GM19328 (cell line): ENCODE data around the gene ANO1.

Experiments
- ATAC-seq: cut with Tn5 transposase; IDR thresholded peaks from one replicate; pipeline ENCODE4 v1.9.1; 2021; ENCODE audit warnings: mild to moderate bottlenecking, moderate library complexity; ENCODE audit not compliant: unreplicated experiment

Gene ANO1

DNA sequence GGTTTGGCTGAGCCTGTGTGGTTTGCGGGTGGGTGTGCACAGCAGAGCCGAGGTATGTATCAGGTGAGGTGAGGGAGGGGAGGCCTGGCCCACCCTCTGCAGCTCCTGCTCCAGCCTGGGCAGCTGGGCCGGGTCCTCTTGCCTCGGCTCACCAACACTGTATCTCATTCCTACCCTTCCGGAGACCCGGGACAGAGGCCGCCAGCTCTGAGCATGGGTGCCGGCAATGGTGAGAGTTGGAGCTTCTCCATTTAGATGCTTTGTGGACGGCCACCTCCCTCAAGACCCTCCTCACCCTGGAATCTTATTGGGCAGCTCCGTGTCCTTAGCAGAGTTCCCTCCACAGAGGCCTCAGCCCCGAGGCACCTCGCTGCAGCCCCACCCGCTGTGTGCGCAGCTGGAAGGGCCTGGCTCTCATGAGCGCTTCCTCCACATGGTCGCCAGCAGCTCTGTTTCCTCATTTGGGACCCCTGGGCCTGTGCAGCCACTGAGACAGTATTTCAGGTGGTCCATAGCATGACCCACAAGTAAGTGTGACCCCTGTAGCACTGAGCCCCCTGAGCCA is 55.7 kb downstream of the ANO1 start:
- ATAC-seq = no peak

DNA sequence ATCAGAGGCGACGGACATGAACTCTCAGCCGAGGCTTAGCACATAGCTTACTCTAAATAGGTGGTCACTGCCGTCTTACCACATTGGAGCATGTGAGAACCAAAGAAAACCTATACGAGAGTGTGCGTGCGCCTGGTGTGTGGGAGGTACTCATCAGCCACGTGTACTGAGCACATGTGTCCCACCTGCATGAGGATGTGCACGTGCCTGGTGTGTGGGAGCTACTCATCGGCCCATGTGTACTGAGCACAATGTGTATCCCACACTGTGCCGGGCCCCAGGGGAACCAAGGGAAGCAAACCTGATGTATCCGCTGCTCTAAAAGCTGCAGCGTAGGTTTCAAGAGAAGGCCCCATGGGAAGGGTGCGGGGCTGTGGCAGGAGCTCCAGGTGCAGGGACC is 56.4 kb downstream of the ANO1 start:
- ATAC-seq = no peak

DNA sequence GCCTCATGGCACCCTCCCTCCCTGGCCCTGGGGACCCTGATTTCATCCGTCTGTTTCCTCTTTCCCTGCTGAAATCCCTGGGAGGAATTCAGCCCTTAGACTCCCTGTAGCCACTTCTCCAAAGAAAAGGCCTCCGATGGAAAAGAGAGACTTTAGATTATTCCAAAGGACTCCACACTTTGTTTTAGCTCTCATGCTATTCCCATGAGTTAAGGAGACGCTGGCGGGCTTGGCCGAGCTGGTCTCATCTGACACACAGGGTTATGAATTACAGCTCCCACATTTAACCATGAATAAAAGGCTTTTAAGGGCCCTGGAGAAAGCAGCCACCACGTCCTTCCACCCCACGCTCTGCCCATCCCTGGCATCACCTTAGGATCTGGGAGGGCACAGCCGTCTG is 57.0 kb downstream of the ANO1 start:
- no peak for ATAC-seq

DNA sequence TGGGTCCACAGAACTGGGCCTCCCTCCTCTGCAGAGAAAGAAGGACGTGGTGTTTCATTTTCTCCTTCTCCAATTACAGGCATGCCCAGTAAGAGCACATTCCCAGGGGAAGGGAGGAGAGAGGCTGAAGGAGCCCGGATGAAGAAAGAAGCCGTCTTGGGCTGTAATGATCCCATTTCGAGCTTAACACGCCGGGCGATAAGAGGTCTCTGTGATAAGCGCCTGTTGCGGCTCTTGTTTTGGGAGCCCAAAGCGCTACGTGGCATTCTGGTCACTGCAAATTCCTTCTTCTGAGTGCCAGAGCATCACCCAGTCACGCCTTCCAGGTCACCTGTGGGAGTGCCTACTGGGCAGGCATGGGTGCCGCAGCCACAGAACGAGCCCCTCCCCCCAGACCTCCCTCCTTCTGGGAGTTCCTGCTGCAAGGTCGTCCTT is 57.5 kb downstream of the ANO1 start:
- no peak for ATAC-seq

DNA sequence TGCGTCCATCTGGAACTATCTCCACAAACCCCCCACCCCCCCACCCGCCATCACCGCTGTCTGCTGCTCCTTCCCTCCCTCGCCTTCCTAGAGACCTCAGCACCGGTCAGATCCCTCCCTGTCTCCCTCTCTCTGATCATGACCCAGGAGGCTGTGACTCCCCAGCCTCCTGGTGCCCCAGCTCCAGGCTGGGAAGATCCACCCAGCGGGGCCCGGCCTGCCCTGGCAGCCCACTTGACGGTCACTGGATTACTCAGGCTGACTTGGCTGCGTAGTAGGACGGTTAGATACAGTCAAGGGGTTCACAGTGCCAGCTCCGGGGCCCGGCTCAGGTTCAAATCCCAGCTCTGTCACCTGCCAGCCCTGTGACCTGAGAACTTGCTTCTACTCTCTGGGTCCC is 59.3 kb downstream of the ANO1 start:
- no peak for ATAC-seq

DNA sequence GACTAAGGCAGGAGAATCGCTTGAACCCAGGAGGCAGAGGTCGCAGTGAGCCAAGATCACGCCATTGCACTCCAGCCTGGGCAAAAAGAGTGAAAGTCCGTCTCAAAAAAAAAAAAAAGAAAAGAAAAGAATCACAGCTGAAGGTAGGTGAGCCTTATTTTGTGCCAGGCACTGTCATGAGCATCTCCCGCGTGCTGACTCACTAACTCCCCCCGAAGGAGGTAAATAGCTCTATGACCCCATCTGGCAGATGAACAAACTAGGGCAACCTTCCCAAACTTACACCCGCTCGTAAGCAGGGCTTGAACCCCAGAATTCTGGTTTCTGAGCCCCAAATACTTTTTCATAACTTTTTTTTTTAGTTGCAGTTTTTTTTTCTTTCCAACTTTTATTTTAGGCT is 60.3 kb downstream of the ANO1 start:
- no peak for ATAC-seq

DNA sequence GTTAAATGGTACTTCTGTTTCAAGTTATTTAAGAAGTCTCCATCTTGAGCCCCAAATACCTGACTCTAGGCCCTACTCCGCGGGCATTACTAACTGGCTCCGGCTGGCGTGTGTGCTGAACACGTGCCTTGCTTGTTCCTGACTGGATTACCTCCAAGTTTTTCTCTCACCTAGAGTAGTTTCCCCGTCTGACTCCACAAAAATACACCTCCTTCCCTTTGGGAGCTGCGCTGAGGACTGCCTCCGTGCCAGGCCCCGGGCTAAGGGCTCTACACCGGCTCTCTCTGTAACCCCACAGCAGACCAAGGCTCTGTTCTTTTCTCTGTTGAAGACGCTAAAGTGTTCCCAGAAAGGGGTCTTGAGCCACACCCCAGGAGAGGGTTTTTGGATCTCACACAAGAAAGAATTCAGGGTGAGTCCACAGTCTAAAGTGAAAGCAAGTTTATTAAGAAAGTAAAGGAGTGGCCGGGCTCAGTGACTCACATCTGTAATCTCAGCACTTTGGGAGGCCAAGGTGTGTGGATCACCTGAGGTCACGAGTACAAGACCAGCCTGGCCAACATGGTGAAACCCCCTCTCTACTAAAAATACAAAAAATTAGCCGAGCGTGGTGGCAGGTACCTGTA is 61.8 kb downstream of the ANO1 start:
- ATAC-seq = no peak

DNA sequence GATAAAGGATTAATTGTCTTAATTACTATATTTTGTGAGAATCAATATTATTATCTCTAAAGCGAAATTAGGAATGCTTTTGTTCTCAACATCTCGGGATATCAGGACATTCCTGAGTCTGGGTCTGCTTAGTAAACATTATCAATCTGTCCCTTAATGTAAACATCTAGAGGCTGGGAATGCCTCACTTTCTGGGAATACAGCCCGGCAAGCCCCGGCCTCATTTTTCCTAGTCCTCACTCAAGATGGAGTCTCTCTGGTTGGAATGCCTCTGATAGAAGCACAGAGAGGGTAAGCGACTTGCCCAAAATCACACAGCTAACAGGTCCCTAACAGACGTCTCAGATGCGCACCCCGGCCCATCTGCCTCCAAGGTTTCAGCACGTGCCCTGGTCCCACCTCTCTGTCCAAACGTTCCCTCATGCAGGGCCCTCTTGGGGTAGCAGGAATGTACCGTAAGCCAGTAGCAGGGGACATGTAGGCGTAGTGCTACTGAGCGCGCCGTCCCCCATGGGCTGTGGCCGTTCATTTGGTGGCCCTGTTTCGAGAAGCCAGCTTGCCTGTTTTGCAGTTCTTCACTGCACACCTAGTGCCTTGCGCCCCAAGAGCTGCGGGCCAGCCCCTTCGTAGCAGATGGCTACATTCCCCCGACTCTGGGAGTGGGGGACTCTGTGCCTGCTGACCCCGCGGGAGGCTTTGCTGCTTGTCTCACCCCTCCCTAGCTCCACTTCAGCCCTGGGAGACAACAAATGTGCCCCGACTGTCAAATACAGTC is 62.8 kb downstream of the ANO1 start:
- ATAC-seq = no peak

DNA sequence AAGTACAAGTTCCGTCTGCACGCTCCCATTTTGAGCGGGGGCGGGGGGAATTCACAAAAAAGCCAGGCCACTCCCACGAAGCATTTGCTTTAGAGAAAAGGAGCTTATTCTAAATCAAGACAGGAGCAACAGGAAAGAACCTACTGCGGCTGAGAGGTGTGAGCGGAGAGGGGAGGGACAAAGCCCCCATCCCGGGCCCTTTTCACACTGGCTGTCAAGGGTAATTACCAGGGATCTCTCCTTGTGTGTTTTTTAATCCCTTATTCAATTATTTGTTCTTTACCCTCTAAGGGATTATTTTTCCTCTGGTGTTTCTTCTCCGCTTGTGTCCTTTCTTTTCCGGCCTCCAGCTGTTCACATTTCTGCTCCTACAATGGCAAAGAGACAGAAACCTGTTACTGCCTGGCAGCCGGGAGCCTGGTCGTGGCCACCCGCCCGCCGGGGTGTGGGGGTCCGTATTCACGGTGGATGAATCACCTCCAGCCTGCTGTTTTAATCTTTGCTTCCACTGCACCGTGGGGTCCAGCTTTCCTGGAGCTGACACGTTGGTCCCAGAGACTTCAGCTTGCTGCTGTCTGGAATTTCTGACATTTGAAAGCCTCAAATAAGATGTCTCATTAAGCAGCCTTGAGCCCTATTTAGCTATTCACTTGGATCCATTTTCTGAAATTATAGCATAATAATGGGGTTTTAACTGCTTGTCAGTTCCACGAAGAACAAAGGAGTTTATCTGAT is 63.5 kb downstream of the ANO1 start:
- no peak for ATAC-seq

DNA sequence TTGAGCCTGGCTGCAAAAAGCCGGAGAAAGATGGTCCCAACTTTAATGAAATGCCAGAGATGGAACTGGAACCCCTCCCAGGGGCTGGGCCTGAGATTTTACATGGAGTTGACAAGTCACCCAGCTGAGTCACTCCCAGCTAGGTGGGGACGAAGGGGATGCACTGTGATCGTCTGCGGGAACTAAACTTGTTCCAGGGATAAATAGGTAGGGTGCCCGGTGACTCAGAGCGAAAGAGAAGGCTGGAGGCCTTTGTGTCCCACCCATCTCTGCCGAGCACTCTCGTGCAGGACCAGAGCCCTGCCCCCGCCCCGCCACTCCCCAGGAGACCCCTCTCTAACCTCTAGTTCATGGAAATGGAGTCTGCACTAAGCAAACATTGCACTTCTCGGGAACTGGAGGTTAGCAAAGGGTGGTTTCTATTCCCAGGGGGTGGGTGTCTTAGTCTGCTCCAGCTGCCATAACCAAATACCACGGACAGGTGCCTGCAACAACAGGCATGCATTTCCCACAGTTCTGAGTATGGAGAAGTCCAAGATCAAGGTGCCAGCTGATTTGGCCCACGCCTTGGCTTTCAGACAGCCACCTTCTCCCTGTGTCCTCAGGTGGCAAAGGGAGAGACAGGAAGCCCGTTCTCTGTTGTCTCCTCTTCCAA is 64.2 kb downstream of the ANO1 start:
- no peak for ATAC-seq

DNA sequence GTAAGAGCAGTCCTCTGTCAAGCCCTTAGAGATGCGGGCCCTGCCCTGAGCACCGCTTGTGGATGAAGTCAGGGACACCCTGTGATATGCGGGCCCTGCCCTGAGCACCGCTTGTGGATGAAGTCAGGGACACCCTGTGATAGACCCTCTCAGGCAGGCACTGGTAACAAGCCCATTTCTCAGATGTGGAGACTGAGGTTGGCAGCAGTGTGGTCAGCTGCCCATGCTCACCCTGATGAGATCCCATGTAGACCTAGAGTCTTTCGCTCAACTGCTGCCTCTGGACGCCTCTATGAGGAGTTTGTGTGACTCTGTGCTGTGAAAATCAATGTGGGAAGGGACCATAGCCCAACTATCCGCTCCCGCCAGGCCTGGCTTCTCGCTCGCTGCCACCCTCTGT is 66.1 kb downstream of the ANO1 start:
- ATAC-seq = no peak

DNA sequence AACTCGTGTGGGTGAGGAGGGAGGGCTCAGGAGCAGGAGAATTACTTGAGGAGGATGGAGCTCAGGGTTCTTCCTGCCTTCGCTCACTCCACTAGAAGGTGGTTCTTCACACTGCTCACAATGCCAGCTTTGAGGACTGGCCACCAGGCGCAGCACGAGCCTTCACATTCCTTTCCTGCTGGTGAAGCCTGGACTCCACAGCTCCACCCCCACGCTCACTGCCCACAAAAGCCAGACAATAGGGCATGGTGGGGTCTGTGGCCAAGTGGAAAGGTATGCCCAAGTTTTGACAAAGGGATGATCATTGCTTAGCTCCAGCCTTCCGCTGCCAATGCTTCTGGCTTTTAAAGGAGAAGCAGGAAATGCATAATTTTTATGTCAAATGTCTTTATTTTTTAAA is 67.0 kb downstream of the ANO1 start:
- ATAC-seq = no peak

DNA sequence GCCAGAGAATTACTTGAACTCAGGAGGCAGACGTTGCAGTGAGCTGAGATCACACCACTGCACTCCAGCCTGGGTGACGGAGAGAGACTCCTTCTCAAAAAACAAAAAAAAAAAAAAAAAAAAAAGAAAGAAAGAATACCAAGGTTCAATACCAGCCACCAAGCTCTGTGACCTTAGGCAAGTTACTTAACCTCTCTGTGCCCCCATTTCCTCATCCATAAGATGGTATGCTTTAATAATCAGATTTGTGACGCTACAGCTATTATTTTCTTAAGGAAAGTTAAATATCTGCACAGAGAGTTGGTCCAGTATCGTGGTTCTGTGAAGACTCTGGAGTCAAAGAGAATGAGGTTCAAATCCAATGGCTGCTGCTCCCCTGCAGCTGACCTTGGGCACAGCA is 67.7 kb downstream of the ANO1 start:
- ATAC-seq = no peak

DNA sequence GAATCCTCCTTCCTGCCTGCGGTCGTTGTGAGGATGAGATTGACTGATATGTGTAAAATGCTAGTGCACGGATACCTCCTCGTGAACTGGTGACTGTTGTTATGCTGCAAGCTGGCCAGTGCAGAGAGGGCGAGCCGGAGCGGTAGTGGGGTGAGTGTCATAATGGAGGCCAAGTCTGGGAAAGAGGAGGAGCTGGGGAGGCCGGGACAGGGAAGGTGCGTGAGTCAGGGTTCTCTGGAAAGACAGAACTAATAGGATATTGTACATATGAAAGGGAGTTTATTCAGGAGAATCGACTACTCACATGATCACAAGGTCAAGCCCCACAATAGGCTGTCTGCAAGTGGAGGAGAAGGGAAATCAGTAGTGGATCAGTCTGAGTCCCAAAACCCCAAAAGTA is 68.2 kb downstream of the ANO1 start:
- no peak for ATAC-seq

DNA sequence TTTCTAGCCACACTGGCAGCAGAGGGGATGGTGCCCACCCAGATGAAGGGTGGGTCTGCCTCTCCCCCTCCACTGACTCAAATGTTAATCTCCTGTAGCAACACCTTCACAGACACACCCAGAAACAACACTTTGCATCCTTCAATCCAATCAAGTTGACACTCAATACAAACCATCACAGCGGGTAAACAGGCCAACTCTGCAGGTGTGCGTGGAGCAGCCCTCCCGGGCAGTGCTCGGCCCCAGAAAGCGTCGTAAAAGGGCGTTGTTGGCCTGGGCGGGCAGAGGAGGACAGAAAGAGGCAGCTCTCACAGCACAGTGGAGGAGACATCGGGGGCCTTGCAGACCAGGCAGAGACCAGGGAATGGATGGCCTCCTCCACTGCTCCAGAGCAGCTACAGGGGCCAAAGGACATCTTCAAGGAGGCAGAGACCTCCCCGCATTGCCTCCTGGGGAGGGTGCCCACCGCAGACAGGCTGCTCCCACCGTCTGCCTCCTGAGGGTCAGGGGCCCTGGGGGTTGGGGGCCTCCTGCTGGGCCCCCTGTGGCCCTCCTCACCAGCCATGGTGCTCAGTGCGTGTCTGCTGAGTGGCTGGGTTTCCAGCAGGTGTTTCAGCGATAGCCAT is 68.9 kb downstream of the ANO1 start:
- ATAC-seq = no peak

DNA sequence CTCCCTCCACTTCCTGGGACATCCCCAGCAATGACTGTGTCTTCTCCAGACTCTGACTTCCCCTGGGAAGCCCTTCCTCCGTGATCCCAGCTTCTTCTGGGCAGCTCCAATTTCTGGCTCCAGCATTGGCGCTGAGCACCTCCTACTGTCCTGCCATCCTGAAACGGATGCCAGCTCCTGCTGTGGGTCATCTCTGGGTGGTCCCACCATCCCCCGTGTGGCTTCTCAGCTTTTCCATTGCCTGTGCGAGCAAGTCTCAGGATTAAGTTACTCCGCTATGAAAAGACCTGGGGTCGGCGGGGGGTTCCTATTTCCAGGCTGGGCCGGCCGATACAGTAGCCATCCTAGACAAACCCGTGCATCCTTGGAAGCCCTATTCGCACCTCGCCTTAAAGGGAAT is 69.6 kb downstream of the ANO1 start:
- ATAC-seq = no peak

DNA sequence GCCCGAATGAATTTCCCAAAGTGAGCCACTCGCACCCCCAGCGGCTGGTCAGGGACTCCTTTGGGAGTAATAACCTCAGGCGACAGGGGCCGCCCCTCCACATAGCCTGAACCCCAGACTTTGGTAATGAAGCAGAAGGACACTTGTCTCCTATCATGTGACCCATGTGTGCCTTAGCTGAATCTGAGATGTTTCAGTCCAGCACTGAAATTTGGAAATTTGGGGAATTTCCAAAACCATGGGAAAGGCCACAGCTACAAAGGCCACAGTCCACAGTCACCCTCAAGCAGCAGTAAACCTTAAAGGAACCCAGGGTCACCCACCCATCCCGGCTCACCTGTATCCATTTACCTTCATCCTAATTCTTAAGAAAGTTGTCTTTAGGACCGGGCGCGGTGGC is 73.6 kb downstream of the ANO1 start:
- no peak for ATAC-seq

DNA sequence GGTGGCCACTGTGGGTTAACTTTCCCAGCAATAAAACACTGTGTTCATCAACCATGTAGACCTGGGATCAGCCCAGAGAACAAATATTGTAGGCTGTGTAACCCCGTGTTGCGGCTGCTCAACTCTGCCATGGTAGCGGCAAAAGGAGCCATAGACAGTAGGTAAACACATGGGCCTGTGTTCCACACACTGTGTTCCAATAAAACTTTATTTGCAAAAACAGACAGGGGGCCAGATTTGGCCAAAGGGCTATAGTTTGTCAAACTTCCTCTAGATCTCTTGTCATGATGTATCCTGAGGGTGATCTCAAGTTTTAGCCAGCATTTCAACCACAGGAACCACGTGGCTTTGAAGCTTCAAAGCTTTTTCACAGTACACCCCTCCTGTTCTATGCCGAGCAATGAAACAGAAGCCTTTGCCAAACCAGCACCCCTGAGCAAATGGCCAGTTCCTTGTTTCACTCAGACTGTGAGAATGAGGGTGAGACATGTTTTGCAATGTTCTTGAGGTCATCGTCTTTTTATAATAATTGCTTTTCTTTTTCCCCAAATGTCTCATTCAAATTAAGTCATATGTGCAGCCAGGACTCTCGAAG is 75.1 kb downstream of the ANO1 start:
- no peak for ATAC-seq

DNA sequence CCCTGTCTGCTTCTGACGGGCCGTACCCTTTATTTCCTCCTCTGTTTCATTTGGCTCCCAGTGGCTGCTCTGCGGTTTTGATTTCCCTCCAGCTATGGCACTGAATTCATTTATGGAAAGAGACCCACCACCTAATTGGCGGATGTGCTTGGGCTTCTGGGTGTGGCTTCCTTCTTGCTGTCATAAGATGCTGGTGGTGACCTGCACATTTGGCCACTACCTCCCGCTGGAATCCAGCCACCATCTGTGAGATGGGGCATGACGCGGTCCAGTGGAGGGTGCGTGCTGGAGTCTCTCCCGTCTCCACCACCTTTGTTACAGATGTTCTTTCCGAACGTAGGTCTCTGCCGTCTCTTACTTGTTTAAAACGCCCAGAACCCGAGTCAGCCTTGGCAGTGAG is 77.3 kb downstream of the ANO1 start:
- no peak for ATAC-seq

DNA sequence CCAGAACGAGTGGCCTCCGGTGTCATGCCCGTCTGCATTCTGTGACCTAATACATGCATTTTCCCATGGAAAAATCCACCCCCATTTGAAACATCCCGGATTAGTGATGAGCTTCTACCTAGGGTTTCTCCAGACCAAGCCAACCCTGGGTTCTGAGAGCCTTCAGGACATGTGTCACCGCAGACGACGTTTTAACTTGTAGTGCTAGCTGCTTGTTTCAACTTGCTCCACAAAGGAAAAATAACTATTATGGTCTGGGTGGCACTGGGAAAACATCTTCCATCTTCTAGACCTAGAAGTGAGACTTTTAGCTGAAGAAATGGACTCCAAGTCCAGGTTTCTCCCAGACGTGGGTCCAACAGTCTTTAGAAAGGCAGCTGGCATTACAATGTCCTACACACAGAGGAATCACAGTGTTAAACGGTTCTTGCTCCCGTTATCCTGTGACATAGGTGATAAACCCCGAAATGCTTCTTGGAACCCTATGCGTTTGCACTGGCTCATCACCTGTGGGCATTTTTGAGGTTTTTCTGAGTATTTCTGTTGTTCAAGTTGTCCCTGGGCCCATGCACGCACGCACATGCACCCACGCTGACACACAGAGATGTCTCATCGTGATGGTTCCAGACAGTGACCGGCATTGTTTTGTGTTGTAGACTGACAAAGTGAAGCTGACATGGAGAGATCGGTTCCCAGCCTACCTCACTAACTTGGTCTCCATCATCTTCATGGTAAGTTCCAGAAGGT is 78.3 kb downstream of the ANO1 start:
- ATAC-seq = no peak
